ENCODE measurements around the gene SUFU.

DNA sequence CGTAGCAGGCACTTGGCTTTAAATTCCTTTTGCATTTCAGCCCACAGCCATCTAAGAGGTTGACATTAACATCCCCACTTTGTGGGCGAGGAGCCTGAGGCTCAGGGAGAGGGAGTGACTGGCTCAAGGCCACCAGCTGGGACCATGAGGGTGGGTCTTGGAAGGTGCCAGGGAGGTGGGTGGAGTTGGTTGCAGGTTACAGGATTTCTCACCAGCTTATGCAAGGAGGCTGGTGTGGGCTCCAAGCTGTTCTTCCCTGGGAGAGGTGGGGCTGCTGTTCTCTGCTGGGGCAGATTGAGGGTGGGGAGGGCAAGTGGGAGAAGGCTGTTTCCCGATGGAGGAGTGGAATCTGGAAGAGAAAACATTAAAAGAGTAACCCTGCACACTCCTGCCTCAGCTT lies 38.3 kb upstream of the SUFU start:
- TF ChIP-seq, protein P1, sequence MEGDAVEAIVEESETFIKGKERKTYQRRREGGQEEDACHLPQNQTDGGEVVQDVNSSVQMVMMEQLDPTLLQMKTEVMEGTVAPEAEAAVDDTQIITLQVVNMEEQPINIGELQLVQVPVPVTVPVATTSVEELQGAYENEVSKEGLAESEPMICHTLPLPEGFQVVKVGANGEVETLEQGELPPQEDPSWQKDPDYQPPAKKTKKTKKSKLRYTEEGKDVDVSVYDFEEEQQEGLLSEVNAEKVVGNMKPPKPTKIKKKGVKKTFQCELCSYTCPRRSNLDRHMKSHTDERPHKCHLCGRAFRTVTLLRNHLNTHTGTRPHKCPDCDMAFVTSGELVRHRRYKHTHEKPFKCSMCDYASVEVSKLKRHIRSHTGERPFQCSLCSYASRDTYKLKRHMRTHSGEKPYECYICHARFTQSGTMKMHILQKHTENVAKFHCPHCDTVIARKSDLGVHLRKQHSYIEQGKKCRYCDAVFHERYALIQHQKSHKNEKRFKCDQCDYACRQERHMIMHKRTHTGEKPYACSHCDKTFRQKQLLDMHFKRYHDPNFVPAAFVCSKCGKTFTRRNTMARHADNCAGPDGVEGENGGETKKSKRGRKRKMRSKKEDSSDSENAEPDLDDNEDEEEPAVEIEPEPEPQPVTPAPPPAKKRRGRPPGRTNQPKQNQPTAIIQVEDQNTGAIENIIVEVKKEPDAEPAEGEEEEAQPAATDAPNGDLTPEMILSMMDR (IDR thresholded peaks at IDR 0.05; ENCODE audit: control extremely low read depth in 1 of 3, insufficient read depth in 1 of 3, low read depth in 1 of 3, low read length in 3 of 3) = no peak
- TF ChIP-seq EGR1 (IDR thresholded peaks at IDR 0.05; ENCODE audit: borderline replicate concordance, low read depth, low read length) (no peak), POLR2AphosphoS5 (IDR thresholded peaks at IDR 0.05; ENCODE audit: low read depth, low read length) (no peak), MAFK (IDR thresholded peaks at IDR 0.05; ENCODE audit: low read depth, low read length) (no peak), CBX8 (IDR thresholded peaks at IDR 0.05; ENCODE audit: borderline replicate concordance, low read depth, low read length) (no peak), POLR2A (IDR thresholded peaks at IDR 0.05; ENCODE audit: control extremely low read depth in 1 of 2, low read depth in 2 of 2, low read length in 2 of 2) (no peak), HDAC2 (IDR thresholded peaks at IDR 0.05; ENCODE audit: borderline replicate concordance in 1 of 2, low read depth in 2 of 2, low read length in 2 of 2) (no peak), JUN (IDR thresholded peaks at IDR 0.05; ENCODE audit: low read depth, low read length) (no peak)
- TF ChIP-seq, protein P2, sequence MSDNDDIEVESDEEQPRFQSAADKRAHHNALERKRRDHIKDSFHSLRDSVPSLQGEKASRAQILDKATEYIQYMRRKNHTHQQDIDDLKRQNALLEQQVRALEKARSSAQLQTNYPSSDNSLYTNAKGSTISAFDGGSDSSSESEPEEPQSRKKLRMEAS (IDR thresholded peaks at IDR 0.05) = no peak
- TF ChIP-seq, protein P3, sequence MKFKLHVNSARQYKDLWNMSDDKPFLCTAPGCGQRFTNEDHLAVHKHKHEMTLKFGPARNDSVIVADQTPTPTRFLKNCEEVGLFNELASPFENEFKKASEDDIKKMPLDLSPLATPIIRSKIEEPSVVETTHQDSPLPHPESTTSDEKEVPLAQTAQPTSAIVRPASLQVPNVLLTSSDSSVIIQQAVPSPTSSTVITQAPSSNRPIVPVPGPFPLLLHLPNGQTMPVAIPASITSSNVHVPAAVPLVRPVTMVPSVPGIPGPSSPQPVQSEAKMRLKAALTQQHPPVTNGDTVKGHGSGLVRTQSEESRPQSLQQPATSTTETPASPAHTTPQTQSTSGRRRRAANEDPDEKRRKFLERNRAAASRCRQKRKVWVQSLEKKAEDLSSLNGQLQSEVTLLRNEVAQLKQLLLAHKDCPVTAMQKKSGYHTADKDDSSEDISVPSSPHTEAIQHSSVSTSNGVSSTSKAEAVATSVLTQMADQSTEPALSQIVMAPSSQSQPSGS (IDR thresholded peaks at IDR 0.05; ENCODE audit: low read length) = no peak

All from H1 (cell line).